Muscle layer of colon (tissue), 2 donors: ENCODE results near the gene EFNA2.
"Not testable (repeated sequence)": the region's sequence is repeated elsewhere in the genome, so short reads cannot be mapped to it uniquely, and the experiment has no call there.

Experiments used
- H3K27ac ChIP-seq: one replicate; pipeline ENCODE4 v1.7.0; 2013; ENCODE audit warnings: low read depth, mild to moderate bottlenecking, low read length, moderate library complexity
- H3K27me3 ChIP-seq, 2 donors: one replicate each; pipeline ENCODE4 v1.7.0; 2013; ENCODE audit warnings: low read length in 2 of 2, mild to moderate bottlenecking in 2 of 2; ENCODE audit not compliant: insufficient read depth in 2 of 2, control insufficient read depth in 1 of 2
- H3K36me3 ChIP-seq: one replicate; pipeline ENCODE4 v1.7.0; 2013; ENCODE audit warnings: mild to moderate bottlenecking, low read length; ENCODE audit not compliant: insufficient read depth
- H3K4me1 ChIP-seq: one replicate; pipeline ENCODE4 v1.7.0; 2013; ENCODE audit warnings: mild to moderate bottlenecking, low read length; ENCODE audit not compliant: insufficient read depth
- H3K4me3 ChIP-seq, 2 donors: one replicate each; pipeline ENCODE4 v1.7.0; 2013; ENCODE audit warnings: low read length in 2 of 2, low read depth in 1 of 2, mild to moderate bottlenecking in 1 of 2, moderate library complexity in 1 of 2
- H3K9ac ChIP-seq: one replicate; pipeline ENCODE4 v1.7.0; 2013; ENCODE audit warnings: low read length
- H3K9me3 ChIP-seq: one replicate; pipeline ENCODE4 v1.7.0; 2013; ENCODE audit warnings: mild to moderate bottlenecking, low read length
- donor health status: abdominal sarcoma.
- donor health status: Adenocarcinoma of cecum.

Gene EFNA2

GRCh38 chr19:1243768-1244692 lies 41.6 kb upstream of the EFNA2 start:
- Histone ChIP-seq H3K4me3 (peak overlapping the region in 1 of 2 donors; percentile 35), H3K4me1 (peaks cover 59% of the 10 kb centered on the region), H3K9me3 (no peaks in the 10 kb centered on the region), H3K36me3 (peaks cover 4% of the 10 kb centered on the region), H3K27ac (peak overlapping the region; percentile 95), H3K27me3 (no peaks in the 10 kb centered on the region), H3K9ac (peak overlapping the region; percentile 57)

- Histone ChIP-seq H3K27me3 (no peaks in the 10 kb centered on the region), H3K27ac (peak overlapping the region; percentile 95), H3K9me3 (no peaks in the 10 kb centered on the region), H3K9ac (peak overlapping the region; percentile 57), H3K4me3 (peak overlapping the region; percentile 32 to 35), H3K4me1 (peaks cover 59% of the 10 kb centered on the region), H3K36me3 (peaks cover 4% of the 10 kb centered on the region)
These were observed 40.8 kb upstream of the EFNA2 start for GRCh38 chr19:1244693-1245451.

GRCh38 chr19:1245494-1246264 lies 40.0 kb upstream of the EFNA2 start:
- Histone ChIP-seq H3K36me3 (peaks cover 4% of the 10 kb centered on the region), H3K9ac (peak overlapping the region; percentile 57), H3K9me3 (no peaks in the 10 kb centered on the region), H3K27ac (peak overlapping the region; percentile 95), H3K4me3 (no peak overlapping the region), H3K27me3 (no peaks in the 10 kb centered on the region), H3K4me1 (peaks cover 59% of the 10 kb centered on the region)

- not testable (repeated sequence) for H3K4me3 ChIP-seq, H3K36me3 ChIP-seq, H3K9ac ChIP-seq, H3K27me3 ChIP-seq, H3K9me3 ChIP-seq
- Histone ChIP-seq H3K4me1 (peaks cover 52% of the 10 kb centered on the region), H3K27ac (peak overlapping the region; percentile 95)
These were observed 39.2 kb upstream of the EFNA2 start for GRCh38 chr19:1246265-1247087.

GRCh38 chr19:1247748-1248138 lies 37.9 kb upstream of the EFNA2 start:
- H3K4me1 ChIP-seq = peaks cover 46% of the 10 kb centered on the region
- no peaks in the 10 kb centered on the region for H3K27me3 ChIP-seq
- peak overlapping the region; percentile 33 for H3K9ac ChIP-seq
- H3K9me3 ChIP-seq = no peaks in the 10 kb centered on the region
- peaks cover 4% of the 10 kb centered on the region for H3K36me3 ChIP-seq
- H3K4me3 ChIP-seq = peak overlapping the region in 1 of 2 donors; percentile 63
- peak overlapping the region; percentile 99 for H3K27ac ChIP-seq

GRCh38 chr19:1248139-1248785 lies 37.4 kb upstream of the EFNA2 start, which contains the start of gene MIDN:
Gene MIDN (plus strand): TSS chr19:1248583. CDS start chr19:1250297, 1,714 bp downstream.
- peak within 1 kb of the TSS; percentile 99 for H3K27ac ChIP-seq
- H3K9ac ChIP-seq = peak within 1 kb of the TSS; percentile 39
- peaks cover 4% of the 10 kb centered on the region for H3K36me3 ChIP-seq
- H3K27me3 ChIP-seq = no peaks in the 10 kb centered on the region
- peak within 1 kb of the TSS; percentile 61 to 63 for H3K4me3 ChIP-seq
- peaks cover 41% of the 10 kb centered on the region for H3K4me1 ChIP-seq
- H3K9me3 ChIP-seq = no peaks in the 10 kb centered on the region

- H3K27ac ChIP-seq = peak overlapping the region; percentile 99
- H3K27me3 ChIP-seq = no peaks in the 10 kb centered on the region
- H3K4me1 ChIP-seq = peaks cover 40% of the 10 kb centered on the region
- peak overlapping the region; percentile 61 to 63 for H3K4me3 ChIP-seq
- H3K9me3 ChIP-seq = no peaks in the 10 kb centered on the region
- H3K9ac ChIP-seq = peak overlapping the region; percentile 39
- H3K36me3 ChIP-seq = peaks cover 1% of the 10 kb centered on the region
These were observed 36.8 kb upstream of the EFNA2 start for GRCh38 chr19:1248786-1249297.

- peak overlapping the region; percentile 88 for H3K27ac ChIP-seq
- H3K9me3 ChIP-seq = no peaks in the 10 kb centered on the region
- H3K4me1 ChIP-seq = peaks cover 40% of the 10 kb centered on the region
- no peaks in the 10 kb centered on the region for H3K27me3 ChIP-seq
- H3K4me3 ChIP-seq = peak overlapping the region; percentile 53 to 64
- no peak overlapping the region for H3K9ac ChIP-seq
- H3K36me3 ChIP-seq = peaks cover 4% of the 10 kb centered on the region
These were observed 36.2 kb upstream of the EFNA2 start for GRCh38 chr19:1249298-1249989.

- H3K4me1 ChIP-seq = peaks cover 40% of the 10 kb centered on the region
These were observed 35.7 kb upstream of the EFNA2 start for GRCh38 chr19:1249990-1250436.

More at GRCh38 chr19:1249990-1250436, 35.7 kb upstream of the EFNA2 start:
- Histone ChIP-seq H3K9me3 (no peaks in the 10 kb centered on the region), H3K27ac (peak overlapping the region; percentile 79), H3K36me3 (peaks cover 9% of the 10 kb centered on the region), H3K4me3 (peak overlapping the region; percentile 53 to 64), H3K27me3 (no peaks in the 10 kb centered on the region), H3K9ac (no peak overlapping the region)
